ENCODE measurements around the gene DDIT3.
"Not testable (repeated sequence)": the region's sequence is repeated elsewhere in the genome, so short reads cannot be mapped to it uniquely, and the experiment has no call there.

GRCh38 chr12:57517718-57518117 is 2.6 kb downstream of the DDIT3 start:
- TF ChIP-seq RAD21 (IDR thresholded peaks at IDR 0.05; ENCODE audit: low read depth); CBX3 (IDR thresholded peaks at IDR 0.05; ENCODE audit: low read depth); CTCF (IDR thresholded peaks at IDR 0.05 in 2 of 3, conservative IDR thresholded peaks at IDR 0.05 in 1 of 3; ENCODE audit: borderline replicate concordance in 1 of 3, insufficient read depth in 1 of 3, low read depth in 2 of 3, low read length in 2 of 3); POLR2AphosphoS5 (IDR thresholded peaks at IDR 0.05; ENCODE audit: low read depth, low read length); YY1 (IDR thresholded peaks at IDR 0.05; ENCODE audit: extremely low read depth, insufficient replicate concordance, low read depth, low read length); ZFX (IDR thresholded peaks at IDR 0.05); POLR2A (IDR thresholded peaks at IDR 0.05; ENCODE audit: borderline replicate concordance, extremely low read depth, insufficient read depth, insufficient read length); EZH2 (IDR thresholded peaks at IDR 0.05); EZH2phosphoT487 (IDR thresholded peaks at IDR 0.05; ENCODE audit: borderline replicate concordance); ZNF274 (IDR thresholded peaks at IDR 0.05; ENCODE audit: low read depth, low read length); SRF (IDR thresholded peaks at IDR 0.05; ENCODE audit: low read depth); SP1 (IDR thresholded peaks at IDR 0.05; ENCODE audit: low read depth); EGR1 (IDR thresholded peaks at IDR 0.05; ENCODE audit: low read depth); SIN3A (IDR thresholded peaks at IDR 0.05; ENCODE audit: low read depth): not testable (repeated sequence)

Data from HCT116 (cell line).